ENCODE results near the gene ZC3H18.

DNA sequence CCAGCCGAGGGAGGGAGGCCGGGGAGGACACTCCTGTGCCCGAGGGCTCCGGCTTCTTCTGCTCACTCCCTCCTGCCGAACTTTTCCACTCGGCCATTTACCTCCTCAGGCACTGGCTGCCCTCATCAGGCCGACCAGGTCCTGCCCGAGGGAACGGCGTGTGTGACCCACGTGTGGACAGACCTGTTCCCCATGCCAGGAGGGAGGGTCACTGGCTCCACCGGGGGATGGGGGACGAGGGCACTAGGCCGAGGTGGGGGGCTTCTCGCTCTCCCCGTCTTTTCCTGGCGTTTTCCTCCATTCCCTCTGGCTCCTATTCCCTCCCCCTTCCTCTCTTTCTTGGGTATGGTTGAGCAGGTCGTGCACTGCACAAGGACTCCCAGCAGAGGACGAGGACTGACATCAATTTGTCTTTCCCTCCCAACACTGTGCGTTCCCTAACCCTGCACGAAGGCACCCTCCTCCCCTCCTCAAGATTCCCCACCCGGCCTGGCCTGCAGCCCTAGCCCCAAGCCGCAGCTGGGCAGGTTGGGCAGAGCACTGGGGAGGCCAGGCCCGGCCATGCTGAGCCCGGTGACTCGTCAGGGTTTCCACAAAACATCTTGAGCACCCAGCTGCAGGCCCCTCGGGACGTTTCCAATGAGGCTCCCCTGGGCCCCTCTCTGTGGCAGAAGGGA lies 64.9 kb downstream of the ZC3H18 start:
- TF ChIP-seq, protein P1, sequence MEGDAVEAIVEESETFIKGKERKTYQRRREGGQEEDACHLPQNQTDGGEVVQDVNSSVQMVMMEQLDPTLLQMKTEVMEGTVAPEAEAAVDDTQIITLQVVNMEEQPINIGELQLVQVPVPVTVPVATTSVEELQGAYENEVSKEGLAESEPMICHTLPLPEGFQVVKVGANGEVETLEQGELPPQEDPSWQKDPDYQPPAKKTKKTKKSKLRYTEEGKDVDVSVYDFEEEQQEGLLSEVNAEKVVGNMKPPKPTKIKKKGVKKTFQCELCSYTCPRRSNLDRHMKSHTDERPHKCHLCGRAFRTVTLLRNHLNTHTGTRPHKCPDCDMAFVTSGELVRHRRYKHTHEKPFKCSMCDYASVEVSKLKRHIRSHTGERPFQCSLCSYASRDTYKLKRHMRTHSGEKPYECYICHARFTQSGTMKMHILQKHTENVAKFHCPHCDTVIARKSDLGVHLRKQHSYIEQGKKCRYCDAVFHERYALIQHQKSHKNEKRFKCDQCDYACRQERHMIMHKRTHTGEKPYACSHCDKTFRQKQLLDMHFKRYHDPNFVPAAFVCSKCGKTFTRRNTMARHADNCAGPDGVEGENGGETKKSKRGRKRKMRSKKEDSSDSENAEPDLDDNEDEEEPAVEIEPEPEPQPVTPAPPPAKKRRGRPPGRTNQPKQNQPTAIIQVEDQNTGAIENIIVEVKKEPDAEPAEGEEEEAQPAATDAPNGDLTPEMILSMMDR (IDR thresholded peaks at IDR 0.05; ENCODE audit: low read depth, low read length, poor library complexity, severe bottlenecking): peak; percentile 17
- no peak for TF ChIP-seq EZH2phosphoT487 (IDR thresholded peaks at IDR 0.05; ENCODE audit: borderline replicate concordance, low read length)
